HG03520 (cell line): Measurements from ENCODE around the gene PPTC7.
"Not testable (repeated sequence)": the region's sequence is repeated elsewhere in the genome, so short reads cannot be mapped to it uniquely, and the experiment has no call there.

Experiments used
- ATAC-seq: cut with Tn5 transposase; IDR thresholded peaks from one replicate; pipeline ENCODE4 v1.9.1; 2021; ENCODE audit warnings: mild to moderate bottlenecking, moderate library complexity; ENCODE audit not compliant: unreplicated experiment

The PPTC7 gene, protein sequence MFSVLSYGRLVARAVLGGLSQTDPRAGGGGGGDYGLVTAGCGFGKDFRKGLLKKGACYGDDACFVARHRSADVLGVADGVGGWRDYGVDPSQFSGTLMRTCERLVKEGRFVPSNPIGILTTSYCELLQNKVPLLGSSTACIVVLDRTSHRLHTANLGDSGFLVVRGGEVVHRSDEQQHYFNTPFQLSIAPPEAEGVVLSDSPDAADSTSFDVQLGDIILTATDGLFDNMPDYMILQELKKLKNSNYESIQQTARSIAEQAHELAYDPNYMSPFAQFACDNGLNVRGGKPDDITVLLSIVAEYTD

DNA sequence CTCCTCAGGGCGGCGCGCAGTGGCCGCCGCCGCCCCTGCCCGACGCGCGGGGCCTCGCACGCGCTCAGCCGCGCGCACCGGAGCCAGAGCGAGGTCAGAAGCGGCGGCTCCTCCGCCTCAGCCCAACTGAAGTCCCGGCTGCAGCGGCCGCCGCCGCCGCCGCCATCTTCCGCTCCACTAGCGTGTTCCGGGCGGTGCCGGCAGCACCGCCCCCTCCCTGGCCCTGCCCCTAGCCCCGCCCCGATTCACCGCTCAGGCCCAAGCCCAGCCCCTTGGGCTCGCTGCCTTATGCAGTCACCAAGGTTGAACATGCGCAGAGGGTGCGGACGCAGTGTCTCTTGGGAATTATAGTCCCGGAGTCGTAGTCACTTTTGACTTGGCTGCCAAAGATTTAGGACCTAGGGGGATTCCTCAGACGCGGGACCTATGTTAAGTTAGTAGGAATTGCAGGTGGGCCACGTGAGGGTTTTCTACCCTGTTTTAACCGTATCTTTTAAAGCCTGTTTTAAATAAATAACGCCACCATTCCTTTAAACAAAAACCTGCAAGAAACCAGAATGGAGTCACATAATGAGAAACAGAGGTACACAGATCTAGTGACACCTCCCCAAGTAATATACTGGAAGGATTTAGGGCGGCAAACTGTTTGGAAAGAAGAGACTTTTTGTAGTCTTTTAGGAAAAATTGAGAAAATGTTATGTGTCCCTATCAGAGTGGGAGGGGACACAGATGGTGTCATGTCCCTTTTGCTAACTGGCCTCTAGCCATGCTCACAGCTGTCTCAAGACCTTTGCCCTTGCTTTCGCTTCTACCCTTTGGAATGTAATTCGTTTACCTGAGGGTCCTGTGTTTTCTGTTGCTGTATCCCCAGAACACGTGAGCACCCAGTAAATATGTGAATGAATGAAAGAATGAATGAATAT is at the start of gene PPTC7:
TSS of gene PPTC7 (minus strand) at position 182 of the 923 bp plus-strand sequence. CDS start 287 bp downstream, outside the sequence.
- peak; percentile 79 for ATAC-seq

DNA sequence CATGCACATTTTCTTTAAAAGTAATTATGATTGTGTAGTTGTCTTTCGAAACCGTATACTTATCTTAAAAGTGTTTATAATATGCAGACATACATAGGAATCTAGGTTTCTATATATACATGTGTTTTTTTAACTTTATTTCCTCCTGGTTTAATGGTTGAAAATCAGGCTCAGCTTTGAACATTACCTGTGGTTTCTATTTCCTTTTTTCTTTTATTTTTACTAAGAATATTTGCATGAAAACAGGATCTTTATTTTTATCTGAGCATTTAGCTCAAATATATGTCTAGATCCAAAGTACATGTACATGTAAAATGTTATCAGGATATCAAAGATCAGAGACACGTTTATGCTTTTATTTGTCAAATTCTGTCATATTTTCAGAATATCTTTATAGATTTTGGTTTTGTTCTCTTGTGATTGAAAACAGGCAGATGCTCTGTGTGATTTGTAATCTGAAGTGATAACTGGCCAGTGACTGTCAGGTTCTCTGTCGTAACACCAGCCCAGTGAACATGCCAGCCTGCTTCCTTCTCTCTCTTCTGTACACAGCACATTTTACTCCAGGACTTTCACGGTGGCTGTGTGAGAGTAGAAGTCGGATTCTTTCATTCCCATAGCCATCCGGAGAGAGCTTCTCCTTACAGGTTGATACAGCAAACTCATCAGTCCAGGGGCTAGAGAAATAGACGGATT is 44.5 kb upstream of the PPTC7 start:
- ATAC-seq: no peak

DNA sequence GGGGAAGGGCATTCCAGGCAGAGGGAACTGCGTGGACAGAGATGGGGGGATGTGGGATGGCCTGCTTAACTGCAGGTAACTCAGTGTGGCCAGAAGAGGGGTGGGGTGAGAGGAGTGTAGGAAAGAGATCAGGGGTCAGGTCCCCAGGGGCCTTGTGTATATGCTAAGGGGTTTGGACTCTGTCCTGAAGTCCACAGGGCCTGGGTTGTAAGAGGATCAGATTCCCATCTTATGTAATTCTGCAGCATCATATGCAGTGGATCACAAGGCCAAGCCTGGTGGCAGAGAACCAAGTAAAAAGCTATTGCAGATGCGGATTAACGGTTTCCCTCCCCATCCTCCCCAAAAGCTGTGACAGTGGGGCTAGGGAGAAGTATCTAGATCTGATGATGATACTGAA is 39.5 kb upstream of the PPTC7 start:
- ATAC-seq: no peak

DNA sequence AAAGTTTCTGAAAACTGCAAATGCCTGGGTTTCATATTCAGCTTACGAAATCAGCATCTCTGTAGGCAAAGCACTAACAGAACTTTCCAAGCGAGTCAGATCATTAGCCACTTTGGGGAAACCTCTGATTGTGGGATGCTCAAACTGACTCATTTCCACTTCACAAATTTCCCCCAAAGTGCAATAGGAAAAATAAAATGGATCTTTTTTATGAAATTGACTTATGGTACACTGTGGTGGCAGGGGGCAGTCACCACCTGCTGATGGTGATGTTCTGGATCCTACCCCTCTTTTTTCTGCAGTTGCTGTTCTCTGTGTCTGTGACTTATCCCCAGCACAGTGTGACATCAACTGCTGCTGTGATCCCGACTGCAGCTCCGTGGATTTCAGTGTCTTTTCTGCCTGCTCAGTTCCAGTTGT is 36.4 kb upstream of the PPTC7 start:
- peak; percentile 44 for ATAC-seq

DNA sequence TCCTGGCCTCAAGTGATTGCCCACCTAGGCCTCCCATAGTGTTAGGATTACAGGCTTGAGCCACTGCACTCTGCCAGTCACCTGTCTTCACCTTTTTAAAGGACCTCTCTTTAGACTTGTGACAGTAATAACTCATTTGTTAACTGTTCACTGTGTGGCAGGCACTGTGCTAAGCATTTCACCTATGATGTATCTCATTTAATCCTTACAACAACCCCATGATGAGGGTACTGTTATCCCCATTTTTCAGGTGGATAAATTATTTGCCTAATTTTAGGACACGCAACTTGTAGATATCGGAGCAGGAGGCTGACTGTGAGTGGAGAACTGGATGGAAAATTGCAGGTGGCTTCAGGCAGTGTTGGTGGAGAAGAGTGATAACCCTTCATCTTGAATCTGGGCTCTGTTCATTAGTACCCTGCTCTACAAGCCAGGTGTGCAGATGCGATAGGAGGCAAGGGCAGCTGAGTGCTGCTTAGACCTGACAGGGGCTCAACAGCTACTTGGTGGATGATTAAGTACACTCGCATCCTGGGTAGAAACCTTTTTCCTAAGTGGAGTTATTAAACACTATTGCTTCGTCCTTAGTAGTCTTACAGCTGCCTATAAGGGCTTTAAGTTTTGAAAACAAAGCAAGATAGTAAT is 33.5 kb upstream of the PPTC7 start:
- ATAC-seq: no peak

DNA sequence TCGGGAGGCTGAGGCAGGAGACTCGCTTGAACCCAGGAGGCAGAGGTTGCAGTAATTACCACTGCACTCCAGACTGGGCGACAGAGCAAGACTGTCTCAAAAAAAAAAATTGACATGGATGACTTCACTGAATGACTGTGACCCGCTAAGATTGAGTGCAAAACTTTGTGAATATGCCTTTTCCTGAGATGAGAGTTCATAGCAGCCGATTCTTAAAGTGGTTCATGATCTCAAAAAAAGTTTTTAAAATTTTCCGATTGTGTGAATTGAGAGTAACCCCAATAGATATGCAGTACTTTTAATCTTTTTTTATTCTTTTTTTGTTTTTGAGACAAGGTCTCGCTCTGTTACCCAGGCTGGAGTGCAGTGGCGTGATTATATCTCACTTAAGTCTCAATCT is 32.1 kb upstream of the PPTC7 start:
- no peak for ATAC-seq

DNA sequence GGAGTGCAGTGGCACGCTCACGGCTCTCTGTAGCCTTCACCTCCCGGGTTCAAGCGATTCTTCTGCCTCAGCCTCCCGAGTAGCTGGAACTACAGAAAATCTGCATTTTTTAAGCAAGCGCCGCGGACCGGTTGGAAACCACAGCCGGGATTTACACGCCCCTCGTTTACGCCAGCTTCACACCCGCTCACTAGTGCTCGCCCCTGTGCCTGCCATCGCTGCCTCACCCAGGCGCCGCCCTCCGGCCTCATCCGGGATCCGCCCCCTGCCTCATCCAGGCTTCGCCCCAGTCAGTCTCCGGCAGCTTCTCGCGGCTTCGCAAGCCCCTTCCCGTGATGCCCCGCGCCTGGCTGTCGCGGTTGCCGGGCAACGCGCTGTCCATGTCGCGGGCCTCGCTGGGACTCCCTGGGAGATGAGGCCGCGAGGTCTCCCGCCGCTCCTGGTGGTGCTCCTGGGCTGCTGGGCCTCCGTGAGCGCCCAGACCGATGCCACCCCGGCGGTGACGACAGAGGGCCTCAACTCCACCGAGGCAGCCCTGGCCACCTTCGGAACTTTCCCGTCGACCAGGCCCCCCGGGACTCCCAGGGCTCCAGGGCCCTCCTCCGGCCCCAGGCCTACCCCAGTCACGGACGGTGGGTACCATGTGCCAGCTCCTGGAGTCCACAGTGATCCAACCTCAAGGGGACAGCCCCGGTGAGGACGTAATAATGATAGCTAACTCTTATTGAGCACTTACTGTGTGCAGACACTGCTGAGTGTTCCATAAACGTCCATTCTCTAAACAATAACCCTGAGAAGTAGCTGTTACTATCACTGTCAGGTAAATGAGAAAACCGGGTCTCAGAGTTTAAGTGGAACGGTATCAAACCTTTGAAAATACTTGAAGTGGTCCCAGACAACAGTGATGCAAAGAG is 30.9 kb upstream of the PPTC7 start, which contains the start of gene TCTN1:
TSS of gene TCTN1 (plus strand) at position 359 of the 914 bp plus-strand sequence. CDS start at position 413, 54 bp downstream.
- peak; percentile 86 for ATAC-seq

DNA sequence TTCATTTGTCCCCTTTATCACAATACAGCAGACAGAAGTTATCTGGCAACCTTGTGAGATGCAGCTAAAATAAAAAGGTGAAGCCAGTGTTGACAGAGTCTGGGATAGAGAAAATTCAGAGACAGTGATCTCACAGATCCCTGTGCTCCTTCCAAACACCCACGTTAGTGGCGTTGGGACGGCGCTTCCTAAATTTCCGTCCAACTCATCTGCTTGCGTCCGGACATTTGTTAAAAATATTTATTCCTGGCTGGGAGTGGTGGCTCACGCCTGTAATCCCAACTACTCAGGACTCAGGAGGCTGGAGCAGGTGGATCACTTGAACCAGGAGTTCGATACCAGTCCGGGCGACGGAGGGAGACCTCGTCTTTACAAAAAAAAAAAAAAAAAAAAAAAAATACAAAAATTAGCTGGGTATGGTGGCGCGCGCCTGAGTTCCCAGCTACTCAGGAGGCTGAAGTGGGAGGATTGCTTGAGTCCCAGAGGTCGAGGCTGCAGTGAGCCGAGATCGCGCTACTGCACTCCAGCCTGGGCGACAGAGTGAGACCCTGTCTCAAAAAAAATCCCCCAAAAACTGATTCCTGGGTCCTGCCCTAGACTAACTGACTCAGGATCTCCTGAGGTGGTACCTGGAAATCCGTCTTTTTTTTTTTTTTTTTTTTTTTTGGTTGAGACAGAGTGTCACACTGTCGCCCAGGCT is 30.1 kb upstream of the PPTC7 start:
- no peak for ATAC-seq

DNA sequence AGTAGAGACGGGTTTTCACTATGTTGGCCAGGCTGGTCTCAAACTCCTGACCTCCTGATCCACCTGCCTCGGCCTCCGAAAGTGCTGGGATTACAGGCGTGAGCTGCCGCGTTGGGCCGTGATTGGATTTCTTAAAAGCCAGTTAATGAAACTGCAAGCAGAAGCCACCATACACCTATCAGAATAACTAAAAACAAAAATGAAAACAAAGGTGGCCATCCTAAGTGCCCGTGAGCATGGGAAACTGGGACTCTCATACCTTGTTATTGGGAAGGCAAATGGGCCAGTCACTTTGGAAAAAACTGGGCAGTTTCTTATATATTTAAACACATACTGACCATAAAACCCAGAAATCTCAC is 23.1 kb upstream of the PPTC7 start:
- ATAC-seq: no peak

DNA sequence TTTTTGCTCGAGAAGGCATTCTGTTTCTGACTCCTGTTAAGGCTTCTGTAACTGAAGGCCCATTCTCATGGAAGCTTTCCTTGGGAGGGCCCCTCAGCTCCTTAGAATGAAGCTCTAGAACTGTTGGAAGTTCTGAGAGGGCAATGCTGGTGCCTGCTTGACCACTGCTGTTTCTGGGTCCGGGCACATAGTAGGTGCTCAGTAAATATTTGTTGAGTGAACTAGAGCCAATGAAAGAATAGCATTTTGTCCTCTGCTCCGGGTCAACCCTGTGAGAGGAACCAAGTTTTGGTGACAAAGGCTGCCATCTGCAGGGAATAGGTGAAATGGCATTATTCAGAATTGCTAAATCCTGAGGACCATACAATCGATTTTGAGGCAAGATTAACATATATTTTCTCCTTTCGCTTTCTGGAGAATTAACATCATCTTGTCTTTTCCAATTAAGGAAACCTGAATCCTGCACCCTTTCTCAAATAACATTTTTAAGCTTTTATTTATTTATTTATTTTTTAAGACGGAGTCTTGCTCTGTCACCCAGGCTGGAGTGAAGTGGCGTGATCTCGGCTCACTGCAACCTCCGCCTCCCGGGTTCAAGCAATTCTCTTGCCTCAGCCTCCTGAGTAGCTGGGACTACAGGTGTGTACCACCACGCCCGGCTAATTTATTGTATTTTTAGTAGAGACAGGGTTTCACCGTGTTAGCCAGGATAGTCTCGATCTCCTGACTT is 19.1 kb upstream of the PPTC7 start:
- not testable (repeated sequence) for ATAC-seq

DNA sequence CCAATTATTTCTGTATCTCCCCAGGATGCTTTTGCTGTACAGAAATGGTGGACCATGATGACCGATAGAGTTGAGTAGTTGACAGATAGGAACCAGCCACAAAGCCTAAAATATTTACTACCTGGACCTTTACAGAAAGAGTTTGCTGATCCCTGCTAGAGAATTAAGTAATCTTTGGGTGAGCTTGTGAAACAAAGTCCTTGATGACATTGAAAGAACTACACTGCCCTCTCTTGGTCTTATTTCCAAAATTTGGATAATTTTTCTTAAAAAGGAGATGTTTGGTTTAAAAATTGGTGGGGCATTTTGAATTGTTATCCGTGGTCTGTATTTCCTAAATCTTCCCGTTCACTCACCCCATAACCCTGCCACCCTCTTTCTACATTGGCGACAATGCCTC is 17.1 kb upstream of the PPTC7 start:
- ATAC-seq: no peak

DNA sequence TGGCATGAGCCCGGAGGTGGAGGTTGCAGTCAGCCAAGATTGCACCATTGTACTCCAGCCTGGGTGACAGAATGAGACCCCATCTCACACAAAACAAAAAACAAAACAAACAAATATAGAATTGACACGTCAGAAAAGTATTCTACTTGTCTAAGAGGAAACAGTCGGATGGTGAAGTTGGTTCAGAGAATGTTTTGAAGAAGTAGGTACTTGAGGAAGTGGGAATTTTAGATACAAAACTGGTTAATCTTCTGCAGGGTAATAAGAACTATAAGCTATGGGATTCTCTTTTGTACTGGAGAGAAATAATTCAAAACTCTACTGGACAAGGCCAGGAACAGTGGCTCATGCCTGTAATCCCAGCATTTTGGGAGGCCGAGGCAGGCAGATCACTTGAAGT is 16.2 kb upstream of the PPTC7 start:
- ATAC-seq: no peak

DNA sequence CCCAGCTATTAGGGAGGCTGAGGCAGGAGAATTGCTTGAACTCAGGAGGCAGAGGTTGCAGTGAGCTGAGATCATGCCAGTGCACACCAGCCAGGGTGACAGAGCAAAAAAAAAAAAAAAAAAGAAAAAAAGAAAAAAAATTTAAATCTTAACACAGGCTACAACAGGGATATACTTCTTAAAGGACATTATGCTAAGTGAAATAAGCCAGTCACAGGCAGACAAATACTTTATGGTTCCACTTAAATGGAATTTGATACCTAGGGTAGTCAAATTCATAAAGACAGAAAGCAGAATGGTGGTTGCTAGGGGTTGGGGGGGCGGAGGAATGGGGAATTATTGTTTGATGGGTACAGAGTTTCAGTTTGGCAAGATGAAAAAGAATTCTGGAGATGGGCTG is 14.8 kb upstream of the PPTC7 start:
- ATAC-seq: no peak

DNA sequence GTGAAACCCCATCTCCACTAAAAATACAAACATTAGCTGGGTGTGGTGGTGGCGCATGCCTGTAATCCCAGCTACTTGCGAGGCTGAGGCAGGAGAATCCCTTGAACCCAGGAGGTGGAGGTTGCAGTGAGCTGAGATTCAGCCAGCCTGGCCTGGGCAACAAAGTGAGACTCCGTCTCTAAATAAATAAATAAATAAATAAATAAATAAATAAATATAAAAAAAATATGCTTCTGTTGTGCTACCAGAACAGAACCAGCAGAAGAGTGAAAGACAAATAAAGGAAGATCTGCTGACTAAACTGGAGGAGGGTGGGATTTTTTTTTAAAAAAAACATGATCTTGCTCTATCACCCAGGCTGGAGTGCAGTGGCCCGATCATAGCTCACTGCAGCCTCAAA is 9.8 kb upstream of the PPTC7 start:
- ATAC-seq: not testable (repeated sequence)

DNA sequence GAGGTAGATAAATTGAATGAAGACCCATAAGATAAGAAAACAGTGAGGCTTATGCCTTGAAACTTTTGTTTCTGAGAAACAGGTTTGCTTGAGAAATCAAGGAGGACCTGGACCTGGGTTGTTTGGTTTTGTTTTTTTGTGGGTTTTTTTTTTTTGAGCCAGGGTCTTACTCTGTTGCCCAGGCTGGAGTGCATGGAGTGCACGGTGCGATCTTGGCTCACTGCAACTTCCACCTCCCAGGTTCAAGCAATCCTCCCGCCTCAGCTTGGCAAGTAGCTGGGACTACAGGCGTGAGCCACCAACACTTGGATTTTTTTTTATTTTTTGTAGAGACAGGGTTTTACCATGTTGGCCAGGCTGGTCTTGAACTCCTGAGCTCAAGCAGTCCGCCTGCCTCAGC is 9.0 kb upstream of the PPTC7 start:
- ATAC-seq: no peak

DNA sequence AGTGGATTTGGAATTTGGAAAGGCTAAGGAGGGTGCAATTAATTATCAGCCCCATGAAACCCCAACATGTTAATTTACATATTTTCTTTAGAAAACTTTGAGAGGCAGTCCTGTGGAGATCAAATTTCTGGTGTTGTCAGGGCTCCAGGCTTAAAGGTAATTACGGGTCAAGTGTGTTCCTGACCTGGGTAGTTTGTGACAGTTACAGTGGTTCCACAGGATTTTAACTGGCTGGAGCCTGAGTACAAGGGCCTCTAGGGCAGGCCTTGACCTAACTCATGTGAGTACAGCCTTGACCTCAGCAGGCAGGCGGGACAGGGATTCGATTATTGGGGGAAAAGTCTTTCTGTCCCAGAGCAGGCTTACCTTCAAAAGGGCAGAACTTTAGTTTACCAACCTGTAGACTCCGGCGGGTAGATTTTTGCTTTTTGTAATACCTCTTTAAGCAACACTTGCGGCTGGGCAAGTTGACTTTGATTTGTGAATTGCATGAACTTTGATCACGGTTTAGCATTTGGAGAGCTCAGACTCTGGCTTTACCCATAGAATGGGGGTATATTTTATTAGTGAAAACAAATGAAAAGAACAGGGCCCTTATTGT is 8.4 kb upstream of the PPTC7 start:
- no peak for ATAC-seq

DNA sequence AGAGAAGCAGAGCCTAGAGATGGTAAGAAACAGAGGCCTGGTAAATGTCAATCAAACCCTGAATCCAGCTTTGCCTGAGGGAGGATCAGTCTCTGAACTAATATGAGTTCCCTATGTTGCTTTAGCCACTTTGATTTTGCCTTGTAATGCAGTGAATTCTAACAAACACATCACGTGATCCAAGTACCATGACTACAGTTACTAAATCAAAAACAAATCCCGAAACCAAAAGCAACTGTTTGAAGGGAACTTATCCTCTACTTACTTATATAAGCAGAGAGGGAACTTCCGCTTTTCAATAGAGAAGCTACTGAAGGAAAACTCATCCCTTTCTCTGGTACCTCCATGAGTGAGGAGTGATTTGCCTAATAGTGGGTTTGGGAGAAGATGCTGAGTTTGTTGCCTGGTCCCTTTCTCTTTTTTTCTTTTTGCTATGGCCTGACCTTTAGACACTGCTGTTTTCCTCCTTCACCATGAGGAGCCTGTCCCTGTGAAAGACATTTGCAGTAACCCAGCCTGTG is 7.7 kb upstream of the PPTC7 start:
- peak; percentile 86 for ATAC-seq

DNA sequence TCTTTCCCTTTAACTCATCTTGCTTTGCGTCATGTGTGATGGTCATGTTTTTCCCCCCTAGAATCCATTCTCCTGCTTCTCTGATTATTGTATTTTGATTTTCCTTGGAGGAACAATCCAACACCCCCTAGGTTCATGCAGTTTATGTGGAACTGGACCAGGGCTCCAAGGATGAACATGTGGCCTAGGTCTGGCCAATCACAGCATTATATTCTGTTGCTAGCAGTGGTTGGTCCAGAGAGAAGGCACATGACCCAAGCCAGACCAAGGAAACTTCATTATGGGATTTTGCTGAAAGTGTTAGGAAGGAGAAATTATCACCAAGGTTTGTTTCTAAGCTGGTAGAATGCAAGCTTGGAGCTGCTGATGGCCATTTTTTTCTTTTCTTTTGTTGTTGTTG is 6.9 kb upstream of the PPTC7 start:
- no peak for ATAC-seq
